ELF-1 (cell line): ENCODE data around the gene MED9.
"Not testable (repeated sequence)": the region's sequence is repeated elsewhere in the genome, so short reads cannot be mapped to it uniquely, and the experiment has no call there.

Experiments used
- DNase-seq: peaks from one replicate; pipeline ENCODE4 v3.0.0-alpha.2; 2016; ENCODE audit warnings: low read depth, low spot score

Gene MED9

DNA sequence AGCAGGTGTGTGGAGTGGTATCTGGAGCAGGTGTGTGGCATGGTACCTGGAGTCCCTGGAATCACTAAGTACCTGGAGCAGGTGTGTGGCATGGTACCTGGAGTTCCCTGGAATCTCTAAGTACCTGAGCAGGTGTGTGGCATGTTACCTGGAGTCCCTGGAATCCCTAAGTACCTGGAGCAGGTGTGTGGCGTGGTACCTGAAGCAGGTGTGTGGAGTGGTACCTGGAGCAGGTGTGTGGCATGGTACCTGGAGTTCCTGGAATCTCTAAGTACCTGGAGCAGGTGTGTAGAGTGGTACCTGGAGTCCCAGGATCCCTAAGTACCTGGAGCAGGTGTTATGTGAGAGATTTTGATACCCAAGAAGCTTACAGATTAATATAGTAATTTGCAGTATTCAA lies 22.1 kb upstream of the MED9 start:
- DNase-seq = not testable (repeated sequence)

- DNase-seq = no peak
These were observed 21.6 kb upstream of the MED9 start for GRCh38 chr17:17455173-17455572.

- DNase-seq = no peak
These were observed 20.5 kb upstream of the MED9 start for GRCh38 chr17:17456251-17456650.

DNA sequence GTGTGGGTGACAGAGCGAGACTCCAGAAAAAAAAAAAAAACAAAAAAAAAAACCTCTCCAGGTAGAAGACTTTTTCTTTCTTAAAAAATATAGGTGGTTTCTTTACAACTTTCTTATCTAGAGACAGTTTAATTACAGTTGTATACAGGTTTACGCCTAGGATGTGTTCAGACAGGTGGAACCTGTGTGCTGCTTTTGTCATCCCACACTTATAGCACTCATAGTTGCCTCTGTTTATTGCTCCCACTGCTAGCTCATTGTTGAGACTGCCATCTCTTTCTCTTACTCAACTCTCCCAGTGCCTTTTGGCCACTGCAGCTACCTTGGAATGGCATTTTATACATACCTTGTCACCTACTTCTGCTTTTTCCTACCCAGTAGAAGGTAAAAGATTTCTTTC lies 19.1 kb upstream of the MED9 start:
- DNase-seq = no peak

DNA sequence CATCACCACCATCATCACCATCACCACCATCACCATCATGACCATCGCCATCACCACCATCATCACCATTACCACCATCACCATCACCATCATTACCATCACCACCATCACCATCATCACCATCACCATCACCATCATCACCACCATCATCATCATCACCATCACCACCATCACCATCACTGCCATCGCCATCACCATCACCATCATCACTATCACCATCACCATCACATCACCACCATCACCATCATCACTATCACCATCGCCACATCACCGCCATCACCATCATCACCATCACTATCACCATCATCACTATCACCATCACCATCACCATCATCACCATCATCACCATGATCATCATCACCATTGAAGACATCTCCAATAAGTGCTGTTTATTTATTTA lies 16.8 kb upstream of the MED9 start:
- no peak for DNase-seq

DNA sequence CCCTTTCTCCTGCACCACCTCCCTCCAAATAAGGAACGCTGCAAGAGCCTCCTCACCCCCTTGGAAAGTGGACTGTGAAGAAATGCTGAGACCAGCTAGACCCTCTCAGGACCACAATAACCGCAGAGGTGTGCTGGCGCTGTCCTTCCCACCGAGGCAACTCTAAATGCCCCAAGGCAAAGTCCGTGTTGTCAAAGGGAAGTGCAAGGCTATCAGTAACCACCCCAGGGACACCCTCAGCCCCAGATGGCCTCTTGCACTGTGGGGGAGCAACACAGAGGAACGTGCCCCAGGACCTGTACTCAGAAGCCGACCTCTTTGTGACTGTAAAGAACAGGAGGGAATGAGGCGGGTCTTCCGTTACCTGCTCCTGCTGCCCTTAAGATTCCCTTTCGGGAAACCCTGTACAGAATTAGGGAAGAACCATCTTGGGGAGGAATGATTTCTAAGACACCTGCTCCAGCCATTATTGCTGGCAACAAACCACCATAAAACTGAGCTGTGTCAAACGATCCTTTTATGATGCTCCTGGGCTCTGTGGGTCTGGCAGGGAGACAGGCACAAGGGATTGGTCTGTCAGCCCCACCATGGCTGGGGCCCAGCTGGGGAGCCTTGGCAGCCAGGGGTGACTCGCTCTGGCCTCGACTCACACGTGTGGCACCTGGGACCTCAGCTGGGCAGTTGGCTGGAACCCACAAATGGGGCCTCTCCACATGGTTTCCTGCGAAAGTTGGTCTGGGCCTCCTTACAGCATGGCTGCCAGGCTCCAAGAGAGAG lies 14.6 kb upstream of the MED9 start:
- no peak for DNase-seq

GRCh38 chr17:17463821-17464220 lies 13.0 kb upstream of the MED9 start:
- DNase-seq = no peak

DNA sequence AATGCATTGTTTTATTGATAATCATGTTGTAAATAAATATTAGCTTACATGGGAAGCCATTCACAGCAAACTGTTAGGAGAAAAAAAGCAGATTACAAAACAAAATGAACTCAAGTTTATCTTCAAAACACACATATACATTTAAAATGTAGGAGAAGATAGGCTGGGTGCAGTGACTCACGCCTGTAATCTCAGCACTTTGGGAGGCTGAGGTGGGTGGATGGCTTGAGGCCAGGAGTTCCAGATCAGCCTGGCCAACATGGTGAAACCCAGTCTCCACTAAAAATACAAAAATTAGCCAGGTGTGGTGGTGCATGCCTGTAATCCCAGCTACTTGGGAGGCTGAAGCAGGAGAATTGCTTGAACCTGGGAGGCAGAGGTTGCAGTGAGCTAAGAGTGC lies 10.9 kb upstream of the MED9 start:
- DNase-seq = not testable (repeated sequence)

DNA sequence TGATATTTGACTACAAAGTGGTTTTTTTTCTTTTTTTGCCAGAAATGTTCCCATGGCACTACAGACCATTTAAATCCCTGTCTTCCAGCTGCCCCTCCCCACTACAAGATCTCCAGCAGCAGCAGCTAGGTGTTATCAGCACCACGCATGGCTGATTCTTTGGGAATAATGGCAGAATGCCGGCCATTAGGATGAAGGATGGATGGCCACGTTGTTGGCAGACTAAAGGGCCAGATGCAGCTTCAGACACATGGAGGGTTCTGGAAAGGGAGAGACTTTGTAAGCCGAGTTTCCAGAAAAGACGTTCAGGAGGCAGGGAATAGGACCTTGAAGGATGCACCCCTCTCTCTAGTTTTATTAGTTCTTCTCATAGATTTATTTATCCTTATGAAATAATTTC lies 10.3 kb upstream of the MED9 start:
- DNase-seq = no peak

DNA sequence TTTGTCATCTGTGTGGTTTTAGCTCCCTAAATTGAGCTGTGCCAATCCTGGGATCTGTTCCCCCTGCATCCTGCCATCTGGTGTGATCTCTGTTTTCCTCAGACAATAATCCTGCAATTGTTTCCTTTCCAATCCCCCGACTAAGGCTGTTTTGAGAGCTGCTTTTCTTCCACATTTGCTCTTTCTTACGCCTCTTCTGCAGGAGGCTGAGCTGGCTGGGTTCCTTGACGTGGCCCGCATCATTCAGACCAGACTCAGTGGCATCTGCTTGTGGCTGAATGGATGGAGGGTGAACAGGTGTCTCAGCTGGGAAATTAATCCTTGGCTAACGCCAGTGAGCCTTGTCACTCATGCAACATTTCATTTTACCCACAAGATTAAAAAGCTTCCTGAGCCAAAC lies 9.8 kb upstream of the MED9 start:
- no peak for DNase-seq

GRCh38 chr17:17467720-17468119 lies 9.1 kb upstream of the MED9 start:
- DNase-seq = no peak

DNA sequence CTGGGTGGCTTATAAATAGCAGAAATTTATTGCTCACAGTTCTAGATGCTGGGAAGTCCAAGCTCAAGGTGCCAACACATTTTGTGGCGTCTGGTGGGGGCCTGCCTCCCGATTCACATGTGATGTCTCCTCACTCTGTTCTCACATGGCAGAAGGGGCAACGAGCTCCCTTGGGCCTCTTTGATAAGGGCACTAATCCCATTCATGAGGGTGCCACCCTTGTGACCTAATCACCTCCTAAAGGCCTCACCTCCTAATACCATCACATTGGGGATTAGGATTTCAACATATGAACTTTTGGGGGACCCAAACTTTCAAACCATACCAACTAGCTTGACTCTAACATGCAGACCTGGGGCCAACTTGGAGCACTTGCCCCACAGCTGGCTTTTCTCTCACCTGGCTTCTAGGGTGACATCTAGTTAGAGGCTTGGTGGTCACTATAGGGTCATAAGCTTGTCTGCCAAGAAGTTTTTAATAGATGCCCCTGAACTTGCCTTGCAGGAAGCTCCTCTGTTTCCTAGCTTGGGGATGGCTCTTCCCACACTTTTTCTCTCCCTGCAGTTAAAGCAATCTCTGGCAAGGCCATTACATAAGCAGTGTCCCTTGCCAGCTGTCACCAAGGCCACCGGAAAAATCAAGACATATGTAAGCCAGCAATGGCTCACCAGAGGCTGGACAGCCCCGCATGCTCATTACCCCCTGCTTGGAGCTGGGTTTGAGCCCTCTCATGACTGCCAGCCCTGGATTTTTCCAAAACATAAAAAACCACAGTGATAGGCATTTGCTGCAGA lies 8.4 kb upstream of the MED9 start:
- DNase-seq = no peak

- no peak for DNase-seq
These were observed 7.4 kb upstream of the MED9 start for GRCh38 chr17:17469358-17469757.

GRCh38 chr17:17469996-17470395 lies 6.8 kb upstream of the MED9 start:
- no peak for DNase-seq

DNA sequence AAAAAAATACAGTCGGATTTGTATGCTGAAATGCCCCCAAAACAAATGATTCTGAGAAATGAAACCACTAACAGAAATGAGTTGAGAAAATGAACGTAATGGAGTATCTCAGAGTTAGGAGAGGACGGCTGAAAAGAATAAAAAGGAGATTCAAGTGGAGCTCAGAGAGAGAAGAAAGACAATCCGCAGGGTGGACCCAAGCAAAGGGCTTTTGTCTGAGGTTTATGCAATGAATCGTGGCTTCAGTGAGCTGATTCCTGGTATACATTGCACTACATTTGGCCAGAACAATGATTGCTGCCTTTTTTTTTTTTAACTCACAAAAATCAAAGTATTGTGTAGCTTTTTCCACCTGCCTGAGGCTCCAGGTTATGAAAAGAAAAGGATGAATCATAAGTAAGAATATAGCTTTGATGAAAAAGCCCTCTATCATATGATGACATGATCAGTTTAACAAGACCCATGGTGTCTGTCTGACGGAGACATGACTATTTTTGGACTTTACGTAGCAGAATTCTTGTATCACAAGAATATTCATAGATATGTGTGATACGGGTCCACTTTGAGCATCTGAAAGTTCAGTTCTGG lies 4.4 kb upstream of the MED9 start:
- DNase-seq = no peak

GRCh38 chr17:17474341-17474740 lies 2.5 kb upstream of the MED9 start:
- DNase-seq = no peak

GRCh38 chr17:17479209-17479608 lies 2.4 kb downstream of the MED9 start:
- DNase-seq = no peak

GRCh38 chr17:17480593-17481148 lies 3.9 kb downstream of the MED9 start:
- DNase-seq = no peak

DNA sequence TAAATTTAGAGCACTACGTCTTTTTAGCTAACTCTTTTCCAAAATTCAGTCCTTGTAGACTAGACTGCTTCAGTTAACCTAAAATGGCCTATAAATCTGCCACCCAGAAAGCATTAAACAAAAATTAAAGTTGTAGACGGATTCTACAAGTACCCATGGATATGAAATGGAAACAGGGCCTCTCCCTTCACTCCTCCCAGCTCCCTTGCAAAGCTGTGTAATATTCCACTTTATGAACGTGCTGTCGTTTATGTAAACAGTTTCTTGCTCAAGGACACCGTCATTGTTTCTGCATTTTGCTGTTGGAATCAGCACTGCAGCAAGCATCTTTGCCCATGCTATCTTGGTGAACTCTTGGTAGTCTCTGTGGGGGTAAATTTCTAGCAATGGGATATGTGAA lies 5.1 kb downstream of the MED9 start:
- no peak for DNase-seq

DNA sequence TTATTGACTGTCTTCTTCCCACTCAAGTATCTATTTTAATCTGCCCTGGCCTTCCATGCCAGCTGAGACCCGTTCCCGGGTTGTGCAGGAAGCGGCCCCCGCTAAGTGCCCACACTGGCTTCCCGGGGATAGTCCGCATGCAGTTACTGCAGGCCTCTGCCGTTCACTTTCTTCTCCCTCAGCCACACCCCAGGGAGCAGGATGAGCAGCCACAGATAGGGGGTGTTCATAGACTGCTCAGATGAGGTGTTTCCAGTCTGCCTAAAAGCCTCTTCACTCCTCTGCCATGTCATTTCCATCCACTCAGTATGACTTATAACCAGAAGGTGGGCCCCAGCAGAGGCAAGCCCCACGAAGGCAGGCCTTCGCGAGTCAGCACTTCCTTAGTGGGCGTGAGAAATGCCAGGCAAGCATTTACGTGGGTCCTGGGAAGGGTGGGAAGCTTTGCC lies 7.7 kb downstream of the MED9 start:
- no peak for DNase-seq

GRCh38 chr17:17485420-17485819 lies 8.6 kb downstream of the MED9 start:
- no peak for DNase-seq

- DNase-seq = not testable (repeated sequence)
These were observed 9.6 kb downstream of the MED9 start for GRCh38 chr17:17486416-17486815.
